Measurements from ENCODE around the gene CALY.
"Not testable (repeated sequence)": the region's sequence is repeated elsewhere in the genome, so short reads cannot be mapped to it uniquely, and the experiment has no call there.

The CALY gene

GRCh38 chr10:133329491-133330202, 7.0 kb downstream of the CALY start:
- peak; percentile 51 for DNase-seq (ENCODE audit: low read depth)

GRCh38 chr10:133328358-133329343, 8.0 kb downstream of the CALY start:
- no peak for DNase-seq (ENCODE audit: low read depth)

DNA sequence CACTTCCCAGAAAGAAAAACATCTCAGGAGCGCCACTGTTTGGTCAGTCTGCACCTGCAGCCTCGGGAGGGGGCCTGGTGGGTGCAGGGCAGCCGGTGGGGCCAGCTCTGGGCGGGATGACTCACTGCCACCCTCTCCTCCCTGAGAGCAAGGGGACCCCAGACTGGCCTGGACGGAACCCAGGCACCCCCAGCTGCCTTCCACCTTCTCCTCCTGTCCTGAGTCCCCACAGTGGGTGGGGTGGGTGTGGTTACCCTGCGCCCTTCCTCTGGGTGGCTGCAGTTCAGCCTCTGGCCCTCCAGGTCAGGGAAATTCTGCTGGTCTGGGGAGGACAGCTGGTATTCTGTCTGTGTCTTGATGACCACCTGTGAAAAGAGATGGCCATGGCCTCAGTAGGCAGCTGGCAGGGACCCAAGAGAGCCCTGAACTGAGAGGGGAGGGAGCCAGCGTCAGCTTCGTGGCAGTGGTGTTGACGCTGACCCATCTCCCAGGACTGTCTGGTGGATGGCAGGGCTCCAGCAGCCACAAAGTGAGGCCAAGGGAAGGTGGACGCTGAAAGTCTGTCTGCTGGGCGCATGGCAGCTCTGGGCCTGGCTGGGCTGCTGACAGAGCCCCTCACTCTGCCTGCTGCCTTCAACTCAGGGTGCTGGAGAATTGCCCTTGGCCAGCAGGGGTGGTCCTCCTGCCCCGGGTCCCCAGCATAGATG, 8.9 kb downstream of the CALY start:
- DNase-seq (ENCODE audit: low read depth), result no peak

- DNase-seq (ENCODE audit: low read depth), result no peak
Observed at GRCh38 chr10:133326745-133327650, 9.7 kb downstream of the CALY start.

- no peak for DNase-seq (ENCODE audit: low read depth)
Observed at GRCh38 chr10:133326223-133326551, 10.5 kb downstream of the CALY start.

DNA sequence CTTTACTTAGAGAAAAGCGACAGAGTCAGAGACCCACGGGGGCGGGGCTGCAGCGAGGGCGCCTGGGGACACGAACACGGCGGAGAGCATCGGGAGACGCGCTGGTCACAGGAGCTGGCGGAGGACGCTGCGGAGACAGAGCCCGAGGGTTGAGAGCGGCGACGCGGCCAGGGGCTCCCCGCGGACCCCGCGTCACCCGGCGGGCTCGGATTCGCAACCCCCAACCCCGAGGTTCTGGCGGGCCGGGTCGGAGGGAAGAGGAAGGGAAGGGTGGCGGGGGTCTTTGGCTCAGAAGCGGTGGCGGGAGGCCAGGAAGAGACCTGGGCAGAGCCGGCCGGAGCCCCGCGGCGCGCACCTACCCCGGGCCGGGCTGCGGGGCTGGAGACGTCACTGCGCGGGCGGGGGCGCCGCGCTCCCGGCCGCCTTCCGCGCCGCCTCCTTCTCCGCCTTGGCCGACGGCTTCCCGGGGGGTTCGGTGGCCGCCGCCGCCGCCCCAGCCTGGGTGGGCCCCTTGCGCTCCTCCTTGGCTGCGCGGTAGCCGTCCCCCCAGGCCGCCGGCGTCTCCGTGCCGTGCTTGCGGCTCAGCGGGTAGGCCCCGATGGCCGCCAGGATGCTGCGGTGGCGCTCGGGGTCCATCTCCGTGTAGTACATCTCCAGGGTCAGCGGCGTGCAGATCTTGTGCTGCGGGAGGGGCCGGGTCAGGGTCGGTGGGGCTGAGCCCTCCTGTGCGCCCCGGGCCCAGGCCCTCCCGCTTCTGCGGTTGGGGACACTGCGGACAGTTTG, 11.1 kb downstream of the CALY start:
- DNase-seq (ENCODE audit: low read depth), result no peak

DNA sequence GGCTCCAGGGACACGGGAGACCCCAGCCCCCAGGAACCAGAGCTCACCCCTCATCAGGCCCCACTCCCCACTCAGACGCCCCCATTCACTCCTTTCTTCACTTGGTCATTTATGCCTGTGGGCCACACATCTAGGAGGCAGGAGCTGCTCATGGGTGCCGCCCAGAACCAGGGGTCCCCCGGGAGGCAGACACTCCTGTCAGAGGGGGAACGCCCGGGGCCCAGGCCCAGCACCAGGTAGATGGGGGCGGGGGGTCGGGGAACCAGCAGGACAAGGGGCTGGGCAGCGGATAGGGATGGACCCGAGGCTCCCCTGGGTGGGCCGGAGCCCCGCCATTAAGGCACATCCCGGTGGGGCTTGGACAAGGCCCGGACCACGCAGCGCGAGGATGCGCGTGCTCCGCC, 11.8 kb downstream of the CALY start:
- no peak for DNase-seq (ENCODE audit: low read depth)

GRCh38 chr10:133324198-133324792, 12.4 kb downstream of the CALY start:
- no peak for DNase-seq (ENCODE audit: low read depth)

DNA sequence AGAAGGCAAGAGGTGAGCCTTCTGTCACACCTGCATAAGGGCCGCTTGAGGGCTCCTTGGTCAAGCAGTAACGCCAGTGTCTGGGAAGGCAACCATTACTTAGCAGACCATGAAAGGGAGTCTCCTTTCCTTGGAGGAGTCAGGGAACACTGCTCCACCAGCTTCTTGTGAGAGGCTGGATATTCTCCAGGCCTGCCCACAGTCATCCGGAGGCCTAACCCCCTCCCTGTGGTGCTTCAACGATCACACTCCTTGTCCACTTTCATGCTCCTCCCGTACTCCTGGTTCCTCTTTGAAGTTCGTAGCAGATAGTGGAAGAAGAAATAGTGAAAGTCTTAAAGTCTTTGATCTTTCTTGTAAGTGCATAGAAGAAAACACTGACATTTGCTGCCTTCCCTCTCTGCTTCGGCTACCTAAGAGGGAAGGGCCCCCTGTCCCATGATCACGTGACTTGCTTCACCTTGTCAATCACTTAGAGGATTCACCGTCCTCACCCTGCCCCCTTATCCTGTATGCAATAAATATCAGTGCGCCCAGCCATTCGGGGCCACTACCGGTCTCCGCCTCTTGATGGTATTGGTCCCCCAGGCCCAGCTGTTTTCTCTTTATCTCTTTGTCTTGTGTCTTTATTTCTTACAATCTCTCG, 14.5 kb downstream of the CALY start:
- DNase-seq (ENCODE audit: low read depth), result not testable (repeated sequence)

DNA sequence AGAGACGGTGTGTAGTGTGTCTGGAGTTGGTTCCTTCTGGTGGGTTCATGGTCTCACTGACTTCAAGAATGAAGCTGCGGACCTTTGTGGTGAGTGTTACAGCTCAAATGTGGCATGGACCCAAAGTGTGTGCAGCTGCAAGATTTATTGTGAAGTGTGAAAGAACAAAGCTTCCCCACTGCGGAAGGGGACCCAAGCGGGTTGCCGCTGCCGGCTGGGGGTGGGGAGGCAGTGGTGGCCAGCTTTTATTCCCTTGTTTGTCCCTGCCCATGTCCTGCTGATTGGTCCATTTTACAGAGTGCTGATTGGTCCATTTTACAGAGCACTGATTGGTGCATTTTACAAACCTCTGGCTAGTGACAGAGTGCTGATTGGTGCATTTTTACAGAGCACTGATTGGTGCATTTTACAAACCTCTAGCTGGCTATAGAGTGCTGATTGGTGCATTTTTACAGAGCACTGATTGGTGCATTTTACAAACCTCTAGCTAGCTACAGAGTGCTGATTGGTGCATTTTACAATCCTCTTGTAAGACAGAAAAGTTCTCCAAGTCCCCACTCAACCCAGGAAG, 15.8 kb downstream of the CALY start:
- not testable (repeated sequence) for DNase-seq (ENCODE audit: low read depth)

DNA sequence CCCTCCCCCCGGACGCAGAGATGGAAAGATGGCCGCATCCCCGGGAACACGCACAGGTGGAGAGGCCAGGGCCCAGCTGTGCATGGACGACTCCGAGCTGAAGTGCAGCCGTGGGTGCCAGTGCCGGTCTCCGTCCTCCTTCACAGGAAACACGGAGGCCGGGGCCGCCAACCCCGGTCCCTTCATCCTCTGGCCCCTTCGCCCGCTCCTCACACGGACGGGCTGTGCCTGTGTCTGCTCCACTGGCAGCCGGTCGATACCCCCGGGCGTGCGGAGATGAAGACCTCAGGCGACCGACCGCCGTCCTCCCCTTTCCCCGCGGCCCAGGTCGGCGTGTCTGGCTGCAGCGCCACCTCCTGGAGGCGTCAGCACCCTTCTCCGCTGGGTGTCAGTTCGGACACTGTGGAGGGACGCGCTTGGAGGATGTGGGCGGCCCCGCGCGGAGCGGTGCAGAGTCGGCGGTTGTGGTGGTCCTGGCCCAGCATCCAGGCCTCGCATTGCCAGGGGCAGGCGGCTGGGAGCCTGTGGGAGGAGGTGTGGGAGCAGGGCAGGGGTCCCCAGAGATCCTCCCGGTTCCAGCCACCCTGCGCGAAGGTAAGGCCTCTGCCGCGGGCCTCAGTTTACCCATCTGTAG, 18.1 kb downstream of the CALY start:
- DNase-seq (ENCODE audit: low read depth), result no peak

- DNase-seq (ENCODE audit: low read depth), result no peak
Observed at GRCh38 chr10:133316732-133317131, 20.0 kb downstream of the CALY start.

DNA sequence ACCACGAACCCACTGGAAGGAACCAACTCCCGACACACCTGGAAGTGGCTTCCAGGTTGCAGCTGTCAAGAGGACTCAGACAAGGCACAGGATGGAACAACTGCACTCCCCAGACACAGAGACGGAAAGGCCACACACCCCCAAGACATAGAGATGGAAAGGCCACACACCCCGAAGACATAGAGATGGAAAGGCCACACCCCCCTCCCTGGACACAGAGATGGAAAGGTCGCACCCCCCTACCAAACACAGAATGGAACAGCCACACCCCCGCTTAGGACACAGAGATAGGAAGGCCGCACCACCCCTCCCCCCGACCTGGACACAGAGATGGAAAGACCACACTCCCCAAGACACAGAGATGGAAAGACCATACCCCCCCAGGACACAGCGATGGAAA, 20.4 kb downstream of the CALY start:
- DNase-seq (ENCODE audit: low read depth), result no peak

DNA sequence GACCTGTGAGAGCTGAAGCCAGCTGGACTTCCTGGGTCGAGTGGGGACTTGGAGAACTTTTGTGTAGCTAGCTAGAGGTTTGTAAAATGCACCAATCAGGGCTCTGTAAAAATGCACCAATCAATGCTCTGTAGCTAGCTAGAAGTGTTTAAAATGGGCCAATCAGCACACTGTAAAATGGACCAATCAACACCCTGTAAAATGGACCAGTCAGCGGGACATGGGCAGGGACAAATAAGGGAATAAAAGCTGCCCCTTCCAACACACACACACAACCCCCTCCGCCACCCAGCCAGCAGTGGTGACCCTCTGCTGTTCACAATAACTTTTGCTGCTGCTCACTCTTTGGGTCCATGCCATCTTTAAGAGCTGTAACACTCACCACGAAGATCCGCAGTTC, 20.8 kb downstream of the CALY start:
- DNase-seq (ENCODE audit: low read depth), result no peak

GRCh38 chr10:133314911-133315310, 21.8 kb downstream of the CALY start:
- DNase-seq (ENCODE audit: low read depth), result no peak

- no peak for DNase-seq (ENCODE audit: low read depth)
Observed at GRCh38 chr10:133313192-133313591, 23.5 kb downstream of the CALY start.

DNA sequence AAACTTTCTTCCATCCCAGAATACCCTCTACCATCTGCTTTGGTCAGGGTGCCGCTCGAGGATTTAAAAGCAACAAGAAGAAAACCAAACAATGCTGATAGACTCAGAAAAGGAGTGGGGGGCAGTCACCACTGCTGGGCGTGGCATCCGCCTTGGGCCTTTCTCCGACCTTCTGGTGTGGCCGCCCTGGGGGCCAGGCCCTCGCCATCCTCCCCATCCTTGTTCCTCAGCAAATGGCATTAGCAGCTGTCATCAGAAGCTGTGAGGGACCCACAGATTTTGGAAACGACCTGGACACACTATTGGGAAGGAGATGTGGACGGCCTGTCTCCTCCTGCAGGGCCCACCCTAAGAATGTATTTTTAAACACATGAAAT, 23.9 kb downstream of the CALY start:
- DNase-seq (ENCODE audit: low read depth), result no peak

GRCh38 chr10:133312016-133312768, 24.5 kb downstream of the CALY start:
- no peak for DNase-seq (ENCODE audit: low read depth)
